Hindlimb muscle (tissue), 1 donor: Measurements from ENCODE around the gene GNG2. TPM values are rescaled to one million over a fixed set of nuclear protein-coding genes. Genes with fewer than 3 reads are reported as not detected.

Source experiments
- DNase-seq: peaks from one replicate; pipeline ENCODE4 v3.0.0-alpha.2; 2013
- polyA plus RNA-seq: library from polyadenylated mRNA; unstranded; fragments of 120-200 nt; gene quantifications from one replicate; pipeline ENCODE4 v1.2.1, GENCODE V29; 2013; ENCODE audit not compliant: insufficient read length

GNG2 gene
- polyA plus RNA-seq = 39.0 TPM

- peak; percentile 88 for DNase-seq
Observed at GRCh38 chr14:51860164-51860824, at the start of gene GNG2. TSS of gene GNG2 (plus strand) at chr14:51860612. CDS start at chr14:51950679, 90,067 bp downstream.

DNA sequence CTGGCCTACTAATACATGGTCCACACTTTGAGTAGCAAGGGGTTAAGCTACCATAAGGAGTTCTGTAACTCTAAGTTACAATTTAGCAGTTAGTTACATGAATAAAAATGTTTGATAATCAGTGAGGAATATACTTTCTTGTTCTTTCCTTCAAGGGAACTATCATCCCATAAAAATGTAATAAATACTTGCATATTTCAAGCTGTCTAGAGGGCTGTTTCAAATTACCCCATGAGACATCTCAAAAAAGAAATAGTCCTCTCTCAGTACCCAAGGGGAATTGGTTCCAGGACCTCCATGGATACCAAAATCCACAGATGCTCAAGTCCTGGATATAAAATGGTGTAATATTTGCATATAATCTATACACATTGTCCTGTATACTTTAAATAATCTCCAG is 48.7 kb upstream of the GNG2 start:
- no peak for DNase-seq

- DNase-seq = no peak
Observed at GRCh38 chr14:51816031-51816430, 44.4 kb upstream of the GNG2 start.

GRCh38 chr14:51817326-51817725 is 43.1 kb upstream of the GNG2 start:
- DNase-seq = no peak

GRCh38 chr14:51818748-51819380 is 41.5 kb upstream of the GNG2 start:
- DNase-seq = no peak

DNA sequence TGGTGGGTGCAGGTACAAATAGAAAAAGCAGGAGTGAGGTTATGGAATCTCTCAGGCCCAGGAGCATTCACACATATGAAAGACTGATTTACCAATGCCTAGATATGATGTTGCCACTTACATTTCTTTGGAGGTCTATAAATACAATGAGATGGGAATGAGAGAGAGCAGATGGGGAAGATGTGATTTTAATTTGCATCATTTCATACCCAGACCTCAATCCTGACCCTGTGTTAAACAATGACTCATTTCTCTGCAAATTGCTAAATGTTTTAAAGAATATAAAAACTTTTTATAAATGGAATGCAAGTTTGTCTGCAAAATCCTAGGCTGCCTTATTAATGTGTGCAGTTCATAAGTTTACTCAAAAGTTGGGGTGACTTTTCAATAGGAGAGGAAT is 38.6 kb upstream of the GNG2 start:
- DNase-seq = no peak

DNA sequence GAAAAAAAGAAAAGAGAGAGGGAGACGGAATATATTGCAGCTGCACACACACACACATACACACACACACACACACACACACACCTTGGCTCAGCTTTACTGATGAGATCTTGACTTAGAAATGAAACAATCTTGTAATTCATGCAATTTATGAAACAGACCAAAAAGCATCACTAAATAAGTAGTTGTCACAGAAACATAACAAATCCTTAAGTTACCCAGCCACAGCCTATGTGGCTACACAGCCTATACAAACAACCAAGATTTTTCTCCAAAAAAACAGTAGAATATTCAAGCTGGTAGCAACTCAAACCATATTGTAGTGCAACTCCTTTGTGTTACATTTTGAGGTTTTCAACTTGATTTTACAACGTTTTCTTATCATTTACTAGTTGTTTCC is 37.9 kb upstream of the GNG2 start:
- no peak for DNase-seq

DNA sequence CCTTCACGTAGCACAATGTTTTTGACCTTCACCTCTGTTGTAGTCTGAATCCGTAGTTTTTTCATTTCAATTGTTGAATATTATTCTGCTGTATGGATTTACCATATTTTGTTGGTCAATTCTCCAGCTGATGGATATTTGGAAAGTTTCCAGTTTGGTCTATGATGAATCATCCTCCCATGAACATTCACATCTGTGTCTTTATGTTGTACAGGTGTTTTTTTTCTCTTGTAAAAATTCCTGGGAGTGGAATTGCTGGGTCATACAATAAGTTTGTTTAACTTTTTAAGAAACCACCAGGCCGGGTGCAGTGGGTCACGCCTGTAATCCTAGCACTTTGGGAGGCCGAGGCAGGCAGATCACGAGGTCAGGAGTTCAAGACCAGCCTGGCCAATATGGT is 36.7 kb upstream of the GNG2 start:
- DNase-seq = no peak

- DNase-seq = no peak
Observed at GRCh38 chr14:51824191-51824590, 36.2 kb upstream of the GNG2 start.

GRCh38 chr14:51825926-51826325 is 34.5 kb upstream of the GNG2 start:
- no peak for DNase-seq

DNA sequence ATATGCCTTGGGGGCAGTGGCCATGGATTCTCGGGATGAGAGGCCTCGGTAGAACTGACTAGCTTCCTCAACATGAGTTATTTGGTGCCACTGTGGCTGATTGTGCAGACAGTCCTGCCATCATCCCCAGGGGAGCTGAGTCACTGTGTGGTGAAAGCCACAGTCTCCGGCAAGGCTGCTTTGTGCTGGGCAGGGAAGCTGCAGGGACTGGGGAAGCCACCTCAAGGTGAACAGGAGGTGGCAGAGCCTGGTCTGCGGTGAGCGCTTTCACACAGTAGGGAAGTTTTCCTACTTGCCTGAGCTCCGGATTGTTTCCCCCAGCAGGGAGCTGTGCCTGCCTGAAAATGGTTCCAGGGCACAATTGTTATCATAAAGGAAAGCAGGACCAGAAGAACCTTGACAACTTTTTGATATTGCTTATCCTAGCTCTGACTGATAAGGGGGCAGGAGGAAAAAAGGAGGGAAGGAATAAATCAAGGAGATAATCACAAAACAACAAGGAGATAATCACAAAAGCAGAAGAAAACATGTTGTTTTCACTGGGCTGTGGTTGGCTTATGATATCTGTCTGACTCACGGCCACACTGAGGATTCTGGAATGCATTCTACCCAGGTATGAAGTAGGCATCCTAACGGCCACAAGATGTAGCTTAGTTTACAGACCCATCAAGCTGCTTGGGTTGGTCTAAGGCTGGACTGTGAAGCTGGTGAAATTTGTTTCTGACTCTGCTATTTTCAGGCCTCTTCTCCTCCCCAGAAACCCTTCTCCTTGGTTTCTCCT is 32.2 kb upstream of the GNG2 start:
- no peak for DNase-seq

DNA sequence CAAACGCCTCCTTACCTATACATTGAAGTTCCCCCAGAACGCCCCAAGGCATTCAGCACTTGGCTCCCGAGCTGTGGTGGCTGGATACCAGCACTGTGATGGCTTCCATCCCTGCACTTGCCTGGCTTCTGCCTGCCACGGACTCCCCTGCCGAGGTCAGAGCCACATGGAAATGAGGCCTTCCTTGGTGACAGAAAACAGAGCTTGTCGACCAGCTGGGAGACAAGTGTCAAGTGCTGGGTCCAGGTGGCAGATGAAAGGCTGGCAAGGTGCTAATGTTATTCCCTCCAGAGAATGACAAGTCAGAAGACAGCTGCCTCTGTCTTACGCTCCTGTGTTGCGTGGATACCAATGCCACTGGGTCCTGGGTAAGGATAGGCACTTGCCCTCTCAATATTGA is 26.2 kb upstream of the GNG2 start:
- DNase-seq = no peak

- no peak for DNase-seq
Observed at GRCh38 chr14:51836417-51836816, 24.0 kb upstream of the GNG2 start.

DNA sequence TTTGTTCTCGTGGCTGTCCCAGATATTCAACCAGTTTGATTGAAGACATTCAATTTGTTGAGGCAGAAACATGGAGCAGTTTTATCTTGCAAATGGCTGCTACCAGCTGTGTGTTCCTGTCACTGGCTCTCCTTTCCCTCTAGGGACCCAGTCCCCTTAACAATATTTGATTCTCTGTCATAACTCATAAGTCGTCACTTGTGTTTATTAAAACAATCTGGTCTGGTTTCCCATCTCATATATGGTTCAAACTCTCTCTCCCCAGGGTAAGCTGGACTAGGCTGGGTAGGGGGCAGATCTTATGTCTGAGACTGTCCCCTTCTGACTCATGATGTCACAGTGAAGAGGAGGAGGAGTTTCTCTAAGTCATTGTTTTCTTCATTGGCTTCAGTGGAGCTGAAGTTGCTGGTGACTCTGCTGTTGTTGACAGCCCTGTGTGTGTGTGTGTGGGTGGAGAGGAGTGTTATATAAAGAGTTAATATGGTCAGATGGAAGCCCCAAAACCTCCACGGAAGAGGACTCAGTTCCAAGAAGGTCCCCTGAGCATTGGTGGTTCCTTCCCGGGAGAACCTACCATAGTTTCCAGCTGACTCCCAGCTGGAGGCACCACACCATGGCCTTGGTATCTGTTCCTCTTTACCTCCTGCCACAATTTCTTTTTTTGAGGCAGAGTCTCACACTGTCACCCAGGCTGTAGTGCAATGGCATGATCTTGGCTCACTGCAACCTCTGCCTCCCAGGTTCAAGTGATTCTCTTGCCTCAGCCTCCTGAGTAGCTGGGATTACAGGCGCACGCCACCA is 16.1 kb upstream of the GNG2 start:
- no peak for DNase-seq

GRCh38 chr14:51845811-51846210 is 14.6 kb upstream of the GNG2 start:
- DNase-seq = no peak

GRCh38 chr14:51846631-51847488 is 13.6 kb upstream of the GNG2 start:
- peak; percentile 26 for DNase-seq

GRCh38 chr14:51847489-51847796 is 13.0 kb upstream of the GNG2 start:
- no peak for DNase-seq

DNA sequence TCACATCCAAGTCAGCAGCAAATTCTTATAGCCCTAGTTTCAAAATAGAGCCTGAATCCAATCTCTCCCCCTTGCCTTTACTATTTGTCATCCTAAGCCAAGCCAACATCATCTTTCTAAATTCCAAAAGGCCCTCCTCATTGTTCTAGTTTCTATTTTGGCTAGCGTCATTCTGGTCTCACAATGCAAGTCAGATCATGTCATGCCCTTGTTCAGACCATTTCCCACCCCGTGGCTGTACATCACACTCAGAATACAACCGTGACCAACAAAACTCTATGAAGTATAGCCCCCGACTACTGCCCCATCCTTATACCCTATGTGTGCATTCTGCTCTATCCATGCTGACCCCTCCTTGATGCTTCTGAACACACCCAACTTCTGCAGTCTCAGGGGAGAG is 12.3 kb upstream of the GNG2 start:
- no peak for DNase-seq

GRCh38 chr14:51849097-51849496 is 11.3 kb upstream of the GNG2 start:
- DNase-seq = no peak

GRCh38 chr14:51850651-51851050 is 9.8 kb upstream of the GNG2 start:
- no peak for DNase-seq

DNA sequence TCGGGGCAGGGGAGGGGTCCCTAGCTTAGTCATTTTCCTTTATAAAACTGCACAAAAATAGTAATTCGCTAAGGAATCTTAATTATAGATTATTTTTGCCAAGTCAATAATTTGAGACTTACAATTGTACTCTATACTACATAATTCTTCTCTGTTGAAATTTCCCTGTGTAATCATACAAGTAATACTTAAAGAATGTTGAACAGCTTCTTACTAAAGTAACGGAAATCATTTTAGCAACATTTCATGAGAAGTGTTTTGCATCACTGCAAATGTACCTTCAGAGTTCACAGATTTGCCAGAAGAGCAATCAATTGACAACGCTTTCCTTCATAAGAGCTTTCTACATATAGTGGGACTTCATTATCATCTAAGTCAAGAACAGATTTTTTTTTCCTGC is 7.9 kb upstream of the GNG2 start:
- DNase-seq = no peak

- DNase-seq = no peak
Observed at GRCh38 chr14:51855234-51855633, 5.2 kb upstream of the GNG2 start.
